PFSK-1 (cell line): ENCODE measurements around the gene CDC45.

ENCODE experiments used
- POLR2AphosphoS5 ChIP-seq: IDR thresholded peaks from 2 replicates; pipeline ENCODE4 v1.6.1; 2012; ENCODE audit warnings: low read depth, mild to moderate bottlenecking, control low read depth, low read length, moderate library complexity
- REST ChIP-seq, 2 experiments: IDR thresholded peaks; 2 replicates each; pipeline versions ENCODE4 v1.6.1 to v1.8.0; 2011 to 2012; ENCODE audit warnings: low read depth in 2 of 2, low read length in 2 of 2, control low read depth in 1 of 2, inconsistent platforms in 1 of 2, mild to moderate bottlenecking in 1 of 2, moderate library complexity in 1 of 2; ENCODE audit not compliant: insufficient read depth in 1 of 2
- TAF1 ChIP-seq: IDR thresholded peaks from 2 replicates; pipeline ENCODE4 v1.6.1; 2012; ENCODE audit warnings: low read length, control low read depth, borderline replicate concordance; ENCODE audit not compliant: insufficient read depth

GRCh38 chr22:19520007-19520406, 40.3 kb downstream of the CDC45 start:
- TF ChIP-seq TAF1 (no peak), POLR2AphosphoS5 (no peak), REST (IDR thresholded peaks at IDR 0.05; ENCODE audit: insufficient read depth in 1 of 2, low read depth in 2 of 2, low read length in 2 of 2) (no peak)
